KMS-11 (cell line): Measurements from ENCODE around the gene MYL5.

Experiments
- H2AFZ ChIP-seq: fragments of 200-600 bp; sonication (generic); 2 replicates; pipeline ENCODE4 v1.6.1; 2016; ENCODE audit warnings: antibody characterized with exemption, mixed run types, low read depth
- H3K27ac ChIP-seq: fragments of 200-600 bp; sonication (generic); 2 replicates; pipeline ENCODE4 v1.6.1; 2016; ENCODE audit warnings: mild to moderate bottlenecking, mixed run types
- H3K27me3 ChIP-seq: fragments of 200-600 bp; sonication (generic); 2 replicates; pipeline ENCODE4 v1.6.1; 2017; ENCODE audit warnings: mild to moderate bottlenecking, low read depth, mixed run types, moderate library complexity; ENCODE audit not compliant: insufficient read depth
- H3K36me3 ChIP-seq: fragments of 200-600 bp; sonication (generic); 2 replicates; pipeline ENCODE4 v1.6.1; 2017; ENCODE audit warnings: mild to moderate bottlenecking, mixed run types; ENCODE audit not compliant: insufficient read depth
- H3K4me1 ChIP-seq: fragments of 200-600 bp; sonication (generic); 2 replicates; pipeline ENCODE4 v1.6.1; 2016; ENCODE audit warnings: mild to moderate bottlenecking, low read depth, mixed run types; ENCODE audit not compliant: poor library complexity, severe bottlenecking
- H3K4me2 ChIP-seq: fragments of 200-600 bp; sonication (generic); 2 replicates; pipeline ENCODE4 v1.7.0; 2016; ENCODE audit warnings: mild to moderate bottlenecking, mixed run types
- H3K4me3 ChIP-seq: fragments of 200-600 bp; sonication (generic); IDR thresholded peaks from 2 replicates; pipeline ENCODE4 v1.6.1; 2017; ENCODE audit warnings: low read depth, low read length, mixed read lengths; ENCODE audit not compliant: insufficient read depth
- H3K79me2 ChIP-seq: fragments of 200-600 bp; sonication (generic); 2 replicates; pipeline ENCODE4 v1.6.1; 2016; ENCODE audit warnings: low read depth, mixed run types; ENCODE audit not compliant: insufficient read depth
- H3K9ac ChIP-seq: fragments of 200-600 bp; sonication (generic); 2 replicates; pipeline ENCODE4 v1.6.1; 2016; ENCODE audit warnings: mild to moderate bottlenecking, mixed run types
- H4K20me1 ChIP-seq: fragments of 200-600 bp; sonication (generic); 2 replicates; pipeline ENCODE4 v1.6.1; 2016; ENCODE audit warnings: mild to moderate bottlenecking, mixed run types; ENCODE audit not compliant: insufficient read depth
- CTCF ChIP-seq: fragments of 200-600 bp; sonication (generic); conservative IDR thresholded peaks from 2 replicates; pipeline ENCODE4 v1.6.1; 2017; ENCODE audit warnings: low read depth, mild to moderate bottlenecking, antibody characterized with exemption, low read length, moderate library complexity, mixed read lengths

MYL5 gene

GRCh38 chr4:679629-680028 lies 5.3 kb downstream of the MYL5 start:
- H2AFZ ChIP-seq = no peak overlapping the region
- H3K27me3 ChIP-seq = no peaks in the 10 kb centered on the region
- no peak for TF ChIP-seq CTCF
- H3K4me2 ChIP-seq = no peak overlapping the region
- peaks cover 3% of the 10 kb centered on the region for H3K4me1 ChIP-seq
- H3K79me2 ChIP-seq = no peaks in the 10 kb centered on the region
- no peaks in the 10 kb centered on the region for H3K36me3 ChIP-seq
- H4K20me1 ChIP-seq = no peaks in the 10 kb centered on the region
- no peak overlapping the region for H3K4me3 ChIP-seq
- H3K27ac ChIP-seq = no peak overlapping the region
- H3K9ac ChIP-seq = no peak overlapping the region

GRCh38 chr4:680091-680490 lies 5.7 kb downstream of the MYL5 start:
- TF ChIP-seq CTCF = no peak

GRCh38 chr4:680551-680927 lies 6.2 kb downstream of the MYL5 start:
- H3K79me2 ChIP-seq = no peaks in the 10 kb centered on the region
- H3K4me1 ChIP-seq = peaks cover 3% of the 10 kb centered on the region
- H3K9ac ChIP-seq = no peak overlapping the region
- no peak for TF ChIP-seq CTCF
- H4K20me1 ChIP-seq = no peaks in the 10 kb centered on the region
- no peak overlapping the region for H2AFZ ChIP-seq
- H3K36me3 ChIP-seq = no peaks in the 10 kb centered on the region
- no peak overlapping the region for H3K4me3 ChIP-seq
- no peak overlapping the region for H3K27ac ChIP-seq
- no peak overlapping the region for H3K4me2 ChIP-seq
- H3K27me3 ChIP-seq = no peaks in the 10 kb centered on the region

More at GRCh38 chr4:680091-680490, 5.7 kb downstream of the MYL5 start:
- Histone ChIP-seq H3K27me3 (no peaks in the 10 kb centered on the region), H3K4me2 (no peak overlapping the region), H3K4me1 (peaks cover 3% of the 10 kb centered on the region), H3K79me2 (no peaks in the 10 kb centered on the region), H4K20me1 (no peaks in the 10 kb centered on the region), H3K27ac (no peak overlapping the region), H3K36me3 (no peaks in the 10 kb centered on the region), H3K9ac (no peak overlapping the region), H3K4me3 (no peak overlapping the region), H2AFZ (no peak overlapping the region)

GRCh38 chr4:680928-681645 lies 6.7 kb downstream of the MYL5 start:
- no peak overlapping the region for H3K4me2 ChIP-seq

More at GRCh38 chr4:680928-681645, 6.7 kb downstream of the MYL5 start:
- Histone ChIP-seq H3K36me3 (no peaks in the 10 kb centered on the region), H3K27me3 (no peaks in the 10 kb centered on the region), H3K79me2 (no peaks in the 10 kb centered on the region), H3K9ac (no peak overlapping the region), H2AFZ (no peak overlapping the region), H3K4me1 (peaks cover 3% of the 10 kb centered on the region), H3K27ac (no peak overlapping the region), H3K4me3 (no peak overlapping the region), H4K20me1 (no peaks in the 10 kb centered on the region)
- TF ChIP-seq CTCF = no peak
